Measurements from ENCODE around the gene MRPS18A. TPM values are rescaled to one million over a fixed set of nuclear protein-coding genes. Genes with fewer than 3 reads are reported as not detected.

MRPS18A gene
- total and polyA plus RNA-seq, 2 of the 8 experiments (the other 6 are each of a cell fraction or from before 2014, with no cell fraction given): 48.3 to 121 TPM

DNA sequence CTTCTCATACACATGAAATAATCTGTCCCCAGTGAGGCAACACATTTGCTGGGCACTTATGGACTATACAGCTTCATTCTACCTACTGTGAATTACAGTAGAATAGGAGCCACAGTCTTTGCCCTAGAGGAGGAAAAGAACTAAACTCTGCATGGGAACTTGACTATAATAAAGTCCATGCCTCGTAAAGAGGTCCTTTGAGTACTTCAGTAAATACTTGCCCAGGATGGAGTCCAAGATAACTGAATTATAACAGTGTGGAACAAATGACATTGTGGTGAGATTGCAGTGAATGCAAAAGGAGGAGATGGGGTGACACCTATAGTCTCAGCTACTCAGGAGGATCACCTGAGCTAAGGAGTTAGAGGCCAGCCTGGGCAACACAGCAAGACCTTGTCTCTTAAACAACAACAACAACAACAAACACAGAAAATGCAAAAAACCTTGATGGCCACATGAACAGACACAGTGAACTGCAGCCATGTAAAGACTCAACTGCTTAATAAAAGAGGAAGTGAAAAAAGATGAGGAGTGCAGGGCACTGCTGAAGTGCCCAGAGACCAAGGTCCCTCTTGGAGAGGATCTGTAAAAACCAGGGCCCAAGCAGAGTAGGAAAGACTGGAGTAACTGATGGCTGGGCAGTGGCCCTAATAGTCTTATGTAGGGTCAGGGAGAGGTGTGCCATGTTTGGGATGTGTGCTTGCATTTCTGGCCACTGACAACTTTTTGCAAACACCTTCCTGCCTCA is 3.7 kb downstream of the MRPS18A start:
- H3K9me3 ChIP-seq (ENCODE audit: insufficient read depth in 2 of 2, low read depth in 1 of 2, low read length in 1 of 2): no peaks in the 10 kb centered on the region
- H3K4me3 ChIP-seq (ENCODE audit: extremely low read depth in 1 of 4, insufficient read depth in 2 of 4, low read depth in 3 of 4, low read length in 4 of 4): no peak overlapping the region
- no peak overlapping the region for H3K56ac ChIP-seq (replicated peaks; ENCODE audit: insufficient read length, low read depth, low read length)
- no peak overlapping the region for H2BK5ac ChIP-seq (ENCODE audit: low read depth, low read length)
- no peaks in the 10 kb centered on the region for H3K27me3 ChIP-seq (replicated peaks in 1 of 4; ENCODE audit: control insufficient read depth in 3 of 4, extremely low read depth in 1 of 4, insufficient read depth in 3 of 4, low read length in 3 of 4)
- POLR2A ChIA-PET (ENCODE audit: partially characterized antibody): interaction anchor here (7.7 kb wide), 1 partner anchor 13 kb away, joined by 85 read pairs; no protein-coding TSS in a partner anchor
- no peak overlapping the region for H2BK20ac ChIP-seq (ENCODE audit: low read length)
- no peak overlapping the region for H4K8ac ChIP-seq (ENCODE audit: extremely low read depth, insufficient read depth, low read length)
- H4K5ac ChIP-seq (ENCODE audit: insufficient read length, low read depth, low read length): no peak overlapping the region
- DNase-seq (ENCODE audit: low read depth in 1 of 2, low spot score in 2 of 2) (no peak), FAIRE-seq (no peak)
- no peak overlapping the region for H3K27ac ChIP-seq (ENCODE audit: low read depth, low read length)
- peaks cover 31% of the 10 kb centered on the region for H3K79me1 ChIP-seq (ENCODE audit: low read depth, low read length)
- peaks cover 0 to 15% (median 3%) of the 10 kb centered on the region in 4 experiments; a peak in 5 of 7 replicates for H3K4me1 ChIP-seq (replicated peaks in 1 of 4; ENCODE audit: control insufficient read depth in 3 of 4, insufficient read depth in 4 of 4, low read length in 3 of 4)
- peaks cover 7 to 26% of the 10 kb centered on the region in 2 experiments for H4K20me1 ChIP-seq (replicated peaks in 1 of 2; ENCODE audit: control insufficient read depth in 1 of 2, insufficient read depth in 2 of 2, low read length in 2 of 2)
- no peak overlapping the region for H2BK120ac ChIP-seq (replicated peaks; ENCODE audit: low read depth, low read length)
- no peak overlapping the region for H3K23ac ChIP-seq (ENCODE audit: insufficient read length)
- 96% methylated on average over 1 of the region's 1 CpG; no CpG with 5 or more reads in 1 of the 2 experiments for WGBS, 2 experiments (ENCODE audit: extremely low coverage in 1 of 2, insufficient coverage in 1 of 2, insufficient read length in 1 of 2, insufficient replicate concordance in 2 of 2, low coverage in 1 of 2, low lambda C conversion rate in 2 of 2, missing lambda C conversion rate in 1 of 2)
- no peak overlapping the region for H2AFZ ChIP-seq (ENCODE audit: low read length)
- no peak overlapping the region for H2BK15ac ChIP-seq (ENCODE audit: low read length)
- H4K91ac ChIP-seq (replicated peaks; ENCODE audit: insufficient read length, low read length): no peak overlapping the region
- no peak overlapping the region for H2AK5ac ChIP-seq (ENCODE audit: low read depth, low read length)
- no peak overlapping the region for H3K18ac ChIP-seq (ENCODE audit: extremely low read depth, low read length)
- peaks cover 13% of the 10 kb centered on the region for H3K23me2 ChIP-seq (ENCODE audit: low read depth, low read length)
- H3K79me2 ChIP-seq (ENCODE audit: control insufficient read depth in 1 of 2, insufficient read depth in 2 of 2, low read length in 2 of 2): peaks cover 12 to 67% of the 10 kb centered on the region in 2 experiments
- no peak overlapping the region for H3K4me2 ChIP-seq (ENCODE audit: insufficient read depth in 1 of 2, low read depth in 2 of 2, low read length in 2 of 2)
- H3K14ac ChIP-seq (ENCODE audit: insufficient read length): no peak overlapping the region
- TF ChIP-seq MAFK (IDR thresholded peaks at IDR 0.05; ENCODE audit: low read depth, low read length): no peak
- TF ChIP-seq CHD1 (IDR thresholded peaks at IDR 0.05; ENCODE audit: low read depth, low read length): no peak
- TF ChIP-seq CTBP2 (IDR thresholded peaks at IDR 0.05; ENCODE audit: borderline replicate concordance, insufficient read depth, insufficient read length, low read length): no peak
- TF ChIP-seq RNF2 (IDR thresholded peaks at IDR 0.05; ENCODE audit: borderline replicate concordance, low read depth, low read length, missing control alignments, poor library complexity, severe bottlenecking): no peak
- TF ChIP-seq, protein P1, sequence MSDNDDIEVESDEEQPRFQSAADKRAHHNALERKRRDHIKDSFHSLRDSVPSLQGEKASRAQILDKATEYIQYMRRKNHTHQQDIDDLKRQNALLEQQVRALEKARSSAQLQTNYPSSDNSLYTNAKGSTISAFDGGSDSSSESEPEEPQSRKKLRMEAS (IDR thresholded peaks at IDR 0.05): no peak
- TF ChIP-seq, protein P2, sequence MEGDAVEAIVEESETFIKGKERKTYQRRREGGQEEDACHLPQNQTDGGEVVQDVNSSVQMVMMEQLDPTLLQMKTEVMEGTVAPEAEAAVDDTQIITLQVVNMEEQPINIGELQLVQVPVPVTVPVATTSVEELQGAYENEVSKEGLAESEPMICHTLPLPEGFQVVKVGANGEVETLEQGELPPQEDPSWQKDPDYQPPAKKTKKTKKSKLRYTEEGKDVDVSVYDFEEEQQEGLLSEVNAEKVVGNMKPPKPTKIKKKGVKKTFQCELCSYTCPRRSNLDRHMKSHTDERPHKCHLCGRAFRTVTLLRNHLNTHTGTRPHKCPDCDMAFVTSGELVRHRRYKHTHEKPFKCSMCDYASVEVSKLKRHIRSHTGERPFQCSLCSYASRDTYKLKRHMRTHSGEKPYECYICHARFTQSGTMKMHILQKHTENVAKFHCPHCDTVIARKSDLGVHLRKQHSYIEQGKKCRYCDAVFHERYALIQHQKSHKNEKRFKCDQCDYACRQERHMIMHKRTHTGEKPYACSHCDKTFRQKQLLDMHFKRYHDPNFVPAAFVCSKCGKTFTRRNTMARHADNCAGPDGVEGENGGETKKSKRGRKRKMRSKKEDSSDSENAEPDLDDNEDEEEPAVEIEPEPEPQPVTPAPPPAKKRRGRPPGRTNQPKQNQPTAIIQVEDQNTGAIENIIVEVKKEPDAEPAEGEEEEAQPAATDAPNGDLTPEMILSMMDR (IDR thresholded peaks at IDR 0.05; ENCODE audit: control extremely low read depth in 1 of 3, insufficient read depth in 1 of 3, low read depth in 1 of 3, low read length in 3 of 3): no peak
- TF ChIP-seq POLR2AphosphoS5 (IDR thresholded peaks at IDR 0.05; ENCODE audit: low read depth, low read length): no peak
- no peak overlapping the region for H3K4ac ChIP-seq (replicated peaks; ENCODE audit: insufficient read length, low read depth, low read length)
- no peak overlapping the region for H3K9ac ChIP-seq (replicated peaks in 1 of 4; ENCODE audit: extremely low read depth in 1 of 4, low read depth in 3 of 4, low read length in 3 of 4)
- peaks cover 5 to 17% (median 11%) of the 10 kb centered on the region in 4 experiments; a peak in 6 of 8 replicates for H3K36me3 ChIP-seq (ENCODE audit: control insufficient read depth in 2 of 4, insufficient read depth in 4 of 4, low read length in 3 of 4)
- CTCF ChIA-PET (ENCODE audit: partially characterized antibody): interaction anchor here (0.7 to 1.9 kb wide), 6 partner anchors 14 to 391 kb away, joined by 3 to 7 read pairs (median 3); no protein-coding TSS in a partner anchor
- H2BK12ac ChIP-seq (ENCODE audit: low read depth, low read length): no peak overlapping the region

Measured in H1 (cell line).